NCI-H187 (cell line): ENCODE measurements around the gene OR7D2.
"Not testable (repeated sequence)": the region's sequence is repeated elsewhere in the genome, so short reads cannot be mapped to it uniquely, and the experiment has no call there.

Experiments used
- DNase-seq, 2 experiments: peaks; one replicate each; lab custom pipeline; 2025; lab: John Stamatoyannopoulos, UW

Gene OR7D2

GRCh38 chr19:9178901-9179300 is at the start of gene OR7D2:
Gene OR7D2 (plus strand): TSS chr19:9178979. CDS start chr19:9185782, 6,803 bp downstream.
- no peak for DNase-seq

GRCh38 chr19:9130965-9131364 is 47.8 kb upstream of the OR7D2 start:
- DNase-seq = no peak

GRCh38 chr19:9132422-9132821 is 46.4 kb upstream of the OR7D2 start:
- no peak for DNase-seq

- no peak for DNase-seq
Observed at GRCh38 chr19:9139609-9140158, 39.1 kb upstream of the OR7D2 start.

GRCh38 chr19:9140159-9140874 is 38.5 kb upstream of the OR7D2 start, which contains the start of gene ZNF317:
Gene ZNF317 (plus strand): TSS chr19:9140397. CDS start chr19:9156017, 15,620 bp downstream.
- DNase-seq = peak; percentile 40 to 67

GRCh38 chr19:9144920-9145319 is 33.9 kb upstream of the OR7D2 start:
- no peak for DNase-seq

GRCh38 chr19:9146882-9147281 is 31.9 kb upstream of the OR7D2 start:
- no peak for DNase-seq

GRCh38 chr19:9148697-9149096 is 30.1 kb upstream of the OR7D2 start:
- no peak for DNase-seq

- no peak for DNase-seq
Observed at GRCh38 chr19:9149997-9150396, 28.8 kb upstream of the OR7D2 start.

GRCh38 chr19:9150650-9151049 is 28.1 kb upstream of the OR7D2 start:
- DNase-seq = no peak

GRCh38 chr19:9151367-9151766 is 27.4 kb upstream of the OR7D2 start:
- DNase-seq = no peak

- DNase-seq = no peak
Observed at GRCh38 chr19:9155591-9155990, 23.2 kb upstream of the OR7D2 start.

- DNase-seq = no peak
Observed at GRCh38 chr19:9156304-9156703, 22.5 kb upstream of the OR7D2 start.

- no peak for DNase-seq
Observed at GRCh38 chr19:9159891-9160290, 18.9 kb upstream of the OR7D2 start.

GRCh38 chr19:9161427-9161826 is 17.4 kb upstream of the OR7D2 start:
- no peak for DNase-seq

- no peak for DNase-seq
Observed at GRCh38 chr19:9165261-9165660, 13.5 kb upstream of the OR7D2 start.

- no peak for DNase-seq
Observed at GRCh38 chr19:9166846-9167245, 11.9 kb upstream of the OR7D2 start.

GRCh38 chr19:9171393-9171991 is 7.3 kb upstream of the OR7D2 start:
- no peak for DNase-seq

GRCh38 chr19:9175326-9175725 is 3.5 kb upstream of the OR7D2 start:
- no peak for DNase-seq

- DNase-seq = no peak
Observed at GRCh38 chr19:9183000-9183399, 4.2 kb downstream of the OR7D2 start.

GRCh38 chr19:9187191-9187590 is 8.4 kb downstream of the OR7D2 start:
- DNase-seq = no peak

GRCh38 chr19:9189535-9189934 is 10.8 kb downstream of the OR7D2 start:
- DNase-seq = no peak

GRCh38 chr19:9198044-9198443 is 19.3 kb downstream of the OR7D2 start:
- not testable (repeated sequence) for DNase-seq
